Caki2 (cell line): ENCODE data around the gene CFHR5. TPM values are rescaled to one million over a fixed set of nuclear protein-coding genes. Genes with fewer than 3 reads are reported as not detected.
"Not testable (repeated sequence)": the region's sequence is repeated elsewhere in the genome, so short reads cannot be mapped to it uniquely, and the experiment has no call there.

Experiments used
- DNase-seq: peaks from one replicate; pipeline ENCODE4 v3.0.0-alpha.2; 2015; ENCODE audit warnings: low read depth
- in situ Hi-C: cut with HindIII; loops from 2 replicates; pipeline ENCODE4 v1.10.0; 2016; ENCODE audit warnings: low sequenced_read_pairs, low pct_unique_long_range_greater_than_20kb, mixed read lengths
- total RNA-seq: library from RNA; depleted of rRNA; stranded (reverse); fragments of >200 nt; shearing (Covaris generic); gene quantifications from 2 replicates; pipeline ENCODE4 v1.2.3, GENCODE V29; 2014; ENCODE audit warnings: low replicate concordance; rRNA removed

CFHR5 gene
- total RNA-seq = not detected in 2 replicates

DNA sequence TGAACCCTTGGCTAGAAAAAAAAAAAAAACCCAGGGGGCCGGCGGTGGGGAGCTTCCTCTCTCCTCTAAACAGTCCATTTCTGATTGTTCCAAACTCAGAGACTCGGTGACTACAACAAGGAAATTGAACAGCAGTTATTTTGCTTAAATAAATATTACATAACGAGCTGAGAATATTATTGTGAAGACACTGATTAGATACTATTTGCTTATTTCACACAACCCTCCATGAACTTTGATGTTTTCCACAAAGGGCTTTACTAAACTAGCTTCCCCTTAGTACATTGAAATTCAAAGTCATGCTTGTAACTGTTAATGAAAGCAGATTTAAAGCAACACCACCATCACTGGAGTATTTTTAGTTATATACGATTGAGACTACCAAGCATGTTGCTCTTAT is at the start of gene CFHR5:
Gene CFHR5 (plus strand): TSS at position 279 of the 400 bp plus-strand sequence. CDS start 109 bp downstream, at position 388.
- no peak for DNase-seq
- in situ Hi-C loops = no loop called here

DNA sequence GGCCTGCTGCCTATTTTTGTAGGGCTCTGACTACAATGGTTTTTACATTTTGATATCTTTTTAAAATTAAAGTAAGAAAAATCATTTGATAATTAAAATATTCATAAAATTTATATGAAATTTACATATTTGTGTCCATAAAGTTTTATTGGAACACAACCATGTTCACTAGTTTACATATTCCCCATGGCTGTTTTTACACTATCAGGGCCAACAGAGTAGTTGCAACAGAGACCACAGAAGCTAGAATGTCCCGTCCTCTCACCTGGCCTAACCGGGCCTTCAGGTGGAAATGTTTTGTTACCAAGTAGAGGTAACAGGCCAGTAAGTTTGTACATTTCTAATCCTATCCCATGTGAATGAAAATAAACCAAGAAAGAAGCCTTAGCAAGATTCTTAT is 44.5 kb upstream of the CFHR5 start:
- not testable (repeated sequence) for DNase-seq

DNA sequence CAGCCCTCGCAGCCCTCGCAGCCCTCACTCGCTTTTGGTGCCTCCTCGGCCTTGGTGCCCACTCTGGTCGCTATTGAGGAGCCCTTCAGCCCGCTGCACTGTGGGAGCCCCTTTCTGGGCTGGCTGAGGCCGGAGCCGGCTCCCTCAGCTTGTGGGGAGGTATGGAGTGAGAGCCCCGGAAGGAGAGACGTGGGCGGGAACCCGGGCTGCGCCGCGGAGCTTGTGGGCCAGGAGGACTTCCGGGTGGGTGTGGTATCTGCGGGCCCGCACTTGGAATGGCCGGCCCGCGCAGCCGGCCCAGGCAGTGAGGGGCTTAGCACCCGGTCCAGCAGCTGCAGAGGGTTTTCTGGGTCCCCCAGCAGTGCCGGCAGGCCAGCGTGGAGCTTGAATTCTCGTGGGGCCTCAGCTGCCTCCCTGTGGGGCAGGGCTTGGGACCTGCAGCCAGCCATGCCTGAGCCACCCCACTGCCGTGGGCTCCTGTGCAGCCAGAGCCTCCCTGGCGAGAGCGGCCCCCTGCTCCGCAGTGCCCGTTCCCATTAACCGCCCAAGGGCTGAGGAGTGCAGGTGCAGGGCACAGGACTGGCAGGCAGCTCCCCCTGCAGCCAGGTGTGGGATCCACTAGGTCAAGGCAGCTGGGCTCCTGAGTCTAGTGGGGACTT is 43.7 kb upstream of the CFHR5 start:
- DNase-seq = no peak
- in situ Hi-C loops = no loop called here

More for the DNA sequence above, 44.5 kb upstream of the CFHR5 start:
- in situ Hi-C loops = not testable (repeated sequence)

DNA sequence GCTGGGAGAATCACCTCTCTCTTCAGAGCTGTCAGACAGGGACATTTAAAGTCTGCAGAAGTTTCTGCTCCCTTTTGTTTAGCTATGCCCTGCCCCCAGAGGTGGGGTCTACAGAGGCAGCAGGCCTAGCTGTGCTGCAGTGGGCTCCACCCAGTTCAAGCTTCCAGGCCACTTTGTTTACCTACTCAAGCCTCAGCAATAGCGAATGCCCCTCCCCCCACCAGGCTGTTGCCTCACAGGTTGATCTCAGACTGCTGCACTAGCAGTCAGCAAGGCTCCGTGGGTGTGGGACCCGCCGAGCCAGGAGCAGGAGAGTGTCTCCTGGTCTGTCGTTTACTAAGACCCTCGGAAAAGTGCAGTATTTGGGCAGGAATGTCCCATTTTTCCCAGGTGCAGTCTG is 35.9 kb upstream of the CFHR5 start:
- DNase-seq, in situ Hi-C loops: not testable (repeated sequence)

DNA sequence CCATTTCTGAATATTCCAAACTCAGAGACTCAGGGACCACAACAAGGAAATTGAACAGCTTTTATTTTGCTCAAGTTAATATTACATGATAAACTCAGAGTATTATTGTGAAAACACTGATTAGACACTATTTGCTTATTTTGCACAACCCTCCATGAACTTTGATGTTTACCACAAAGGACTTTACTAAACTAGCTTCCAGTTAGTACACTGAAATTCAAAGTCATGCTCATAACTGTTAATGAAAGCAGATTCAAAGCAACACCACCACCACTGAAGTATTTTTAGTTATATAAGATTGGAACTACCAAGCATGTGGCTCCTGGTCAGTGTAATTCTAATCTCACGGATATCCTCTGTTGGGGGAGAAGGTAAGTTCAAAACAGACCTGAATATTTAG is 33.8 kb upstream of the CFHR5 start, which contains the start of gene CFHR2:
Gene CFHR2 (plus strand): TSS at position 171 of the 400 bp plus-strand sequence. CDS start 143 bp downstream, at position 314.
- DNase-seq, in situ Hi-C loops: not testable (repeated sequence)

DNA sequence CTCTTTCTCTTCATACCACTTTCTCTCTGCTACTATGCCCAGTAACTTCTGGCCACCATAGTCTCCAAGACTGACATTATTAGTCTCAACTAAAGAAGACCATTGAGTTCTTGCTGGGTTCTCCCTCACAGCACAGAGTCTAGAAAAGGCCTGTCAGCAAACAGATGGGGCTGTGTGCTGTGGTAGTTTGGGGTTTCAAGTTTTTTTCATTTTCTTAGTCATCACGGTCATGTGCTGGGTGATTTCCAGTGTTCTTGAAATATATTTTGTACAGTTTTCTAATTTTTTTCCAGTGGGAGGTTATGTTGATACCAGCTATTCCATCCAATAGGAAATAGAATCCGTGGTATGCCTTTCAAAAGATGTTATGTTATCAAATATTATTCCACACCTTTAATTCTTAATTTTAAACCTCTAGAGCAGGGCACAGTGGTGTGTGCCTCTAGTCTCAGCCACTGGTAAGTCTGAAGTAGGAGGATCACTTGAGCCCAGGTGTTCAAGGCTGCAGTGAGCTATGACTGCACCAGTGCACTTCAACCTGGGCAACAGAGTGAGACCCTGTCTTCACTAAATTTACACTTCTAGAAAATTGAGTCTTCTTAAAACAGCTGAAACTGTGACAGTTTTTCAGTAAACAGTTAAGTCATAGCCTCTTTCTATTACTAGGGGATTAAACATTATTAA is 25.5 kb upstream of the CFHR5 start:
- DNase-seq = no peak
- in situ Hi-C loops = no loop called here

DNA sequence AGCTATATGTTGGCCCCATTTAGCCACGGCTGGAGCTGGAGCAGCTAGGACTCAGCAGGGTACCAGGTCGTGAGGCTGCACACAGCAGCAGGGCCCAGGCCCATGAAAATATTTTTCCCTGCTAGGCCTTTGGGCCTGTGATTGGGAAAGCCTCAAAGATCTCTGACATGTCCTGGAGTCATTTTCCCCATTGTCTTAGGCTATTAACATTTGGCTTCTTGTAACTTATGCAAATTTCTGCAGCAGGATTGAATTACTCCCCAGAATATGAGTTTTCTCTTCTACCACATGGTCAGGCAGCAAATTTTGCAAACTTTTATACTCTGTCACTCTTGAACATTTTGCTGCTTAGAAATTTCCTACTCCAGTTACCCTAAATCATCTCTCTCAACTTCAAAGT is 22.6 kb upstream of the CFHR5 start:
- no peak for DNase-seq
- in situ Hi-C loops = no loop called here

DNA sequence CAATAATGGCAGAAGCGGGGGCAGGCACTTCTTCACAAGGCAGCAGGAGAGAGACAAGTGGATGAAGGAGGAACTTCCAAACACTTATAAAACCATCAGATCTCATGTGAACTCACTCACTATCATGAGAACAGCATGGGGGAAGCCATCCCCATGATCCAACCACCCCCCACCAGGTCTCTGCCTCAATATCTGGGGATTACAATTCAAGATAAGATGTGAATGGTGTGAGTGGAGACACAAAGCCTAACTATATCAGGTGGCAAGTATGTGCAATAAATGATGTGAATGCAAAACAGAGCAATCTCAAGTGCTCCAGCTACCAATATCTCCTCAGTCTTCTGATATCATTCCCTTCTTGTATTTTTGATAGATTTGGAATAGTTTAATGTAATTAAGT is 21.4 kb upstream of the CFHR5 start:
- no peak for DNase-seq
- in situ Hi-C loops = no loop called here

DNA sequence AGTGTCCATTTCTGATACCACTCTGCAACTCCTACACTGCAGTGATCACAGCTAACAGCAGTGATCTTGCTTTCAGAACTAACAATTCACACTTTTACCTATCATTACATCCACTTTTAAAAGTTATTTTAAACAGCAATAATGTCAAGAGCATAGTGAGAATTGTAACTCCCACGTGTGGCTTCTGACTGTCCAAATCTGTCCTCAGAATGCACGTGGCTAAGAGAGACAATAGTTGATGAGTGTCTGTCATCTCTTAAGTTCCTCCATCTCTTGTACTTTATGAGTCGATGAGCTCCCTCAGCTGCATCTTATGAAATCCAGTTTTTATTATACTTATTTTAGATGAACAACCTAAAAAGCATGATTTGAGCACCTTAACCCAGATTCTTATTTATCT is 16.5 kb upstream of the CFHR5 start:
- DNase-seq = no peak
- in situ Hi-C loops = no loop called here

DNA sequence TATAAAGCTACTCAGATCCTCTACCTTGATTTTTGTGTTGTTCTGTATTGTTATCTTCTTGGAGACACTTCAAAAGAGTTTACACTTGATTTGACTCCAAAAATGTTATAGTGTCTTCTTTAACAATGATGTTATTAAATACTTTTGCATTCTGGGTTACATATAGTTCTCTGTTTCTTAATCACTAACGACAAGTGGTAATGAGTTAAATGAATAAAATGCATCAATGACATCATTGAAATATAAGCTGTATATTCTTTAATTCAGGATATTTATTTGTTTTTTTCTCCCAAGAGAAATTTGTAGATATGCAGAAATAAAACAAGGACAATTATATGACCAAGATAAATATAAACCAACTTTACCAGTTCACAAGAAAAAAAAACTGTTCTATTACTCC is 7.2 kb upstream of the CFHR5 start:
- in situ Hi-C loops = no loop called here
- DNase-seq = no peak

DNA sequence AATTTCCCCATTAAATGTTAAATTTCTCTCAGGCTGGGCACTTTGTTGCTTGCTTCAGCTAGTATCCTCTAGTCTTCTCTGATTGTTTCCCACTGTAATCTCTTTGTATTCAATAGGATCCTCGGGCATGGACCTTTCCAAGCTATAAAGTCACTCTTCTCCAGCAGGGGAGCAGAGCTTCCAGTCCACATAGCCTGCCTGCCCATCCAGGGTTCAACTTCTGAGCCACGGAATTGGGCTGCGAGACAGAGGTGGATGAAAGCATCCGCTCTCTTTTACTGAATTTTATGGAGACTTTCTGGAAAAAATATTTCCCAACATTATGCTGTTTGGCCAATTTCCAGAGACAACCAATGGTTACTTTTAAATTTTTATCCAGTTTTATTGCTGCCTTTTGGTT is 1.1 kb upstream of the CFHR5 start:
- in situ Hi-C loops = no loop called here
- no peak for DNase-seq

DNA sequence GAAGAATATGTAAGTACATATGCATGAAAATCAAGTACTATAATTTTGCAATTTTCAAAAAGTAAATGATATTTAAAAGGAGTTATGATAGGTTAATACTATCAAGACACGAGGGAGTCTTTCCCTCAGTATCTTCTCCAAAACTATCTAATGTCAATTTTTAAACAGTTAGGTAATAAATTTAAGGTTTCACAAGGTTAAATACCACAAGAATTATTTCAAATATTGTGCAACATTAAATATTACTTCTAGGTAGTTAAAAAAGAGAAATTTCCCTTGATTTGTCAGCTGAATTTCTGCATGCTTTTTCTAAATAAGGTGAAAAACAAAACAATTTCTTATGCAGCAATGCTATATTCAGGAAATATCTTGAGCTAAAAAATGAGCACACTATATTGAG is 3.5 kb downstream of the CFHR5 start:
- in situ Hi-C loops = no loop called here
- no peak for DNase-seq

DNA sequence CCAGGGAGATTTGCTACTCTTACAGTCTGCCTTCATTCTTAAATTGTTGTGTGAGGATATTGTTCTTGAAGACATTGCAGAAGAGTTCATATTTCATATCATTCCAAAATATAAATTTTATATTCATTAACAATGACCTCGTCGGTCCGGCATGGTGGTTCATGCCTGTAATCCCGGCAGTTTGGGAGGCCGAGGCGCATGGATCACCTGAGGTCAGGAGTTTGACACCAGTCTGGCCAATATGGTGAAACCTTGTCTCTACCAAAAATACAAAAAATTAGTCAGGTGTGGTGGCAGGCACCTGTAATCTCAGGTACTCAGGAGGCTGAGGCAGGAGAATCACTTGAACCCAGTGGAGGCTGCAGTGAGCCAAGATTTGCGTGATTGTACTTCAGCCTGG is 4.9 kb downstream of the CFHR5 start:
- in situ Hi-C loops, DNase-seq: not testable (repeated sequence)

DNA sequence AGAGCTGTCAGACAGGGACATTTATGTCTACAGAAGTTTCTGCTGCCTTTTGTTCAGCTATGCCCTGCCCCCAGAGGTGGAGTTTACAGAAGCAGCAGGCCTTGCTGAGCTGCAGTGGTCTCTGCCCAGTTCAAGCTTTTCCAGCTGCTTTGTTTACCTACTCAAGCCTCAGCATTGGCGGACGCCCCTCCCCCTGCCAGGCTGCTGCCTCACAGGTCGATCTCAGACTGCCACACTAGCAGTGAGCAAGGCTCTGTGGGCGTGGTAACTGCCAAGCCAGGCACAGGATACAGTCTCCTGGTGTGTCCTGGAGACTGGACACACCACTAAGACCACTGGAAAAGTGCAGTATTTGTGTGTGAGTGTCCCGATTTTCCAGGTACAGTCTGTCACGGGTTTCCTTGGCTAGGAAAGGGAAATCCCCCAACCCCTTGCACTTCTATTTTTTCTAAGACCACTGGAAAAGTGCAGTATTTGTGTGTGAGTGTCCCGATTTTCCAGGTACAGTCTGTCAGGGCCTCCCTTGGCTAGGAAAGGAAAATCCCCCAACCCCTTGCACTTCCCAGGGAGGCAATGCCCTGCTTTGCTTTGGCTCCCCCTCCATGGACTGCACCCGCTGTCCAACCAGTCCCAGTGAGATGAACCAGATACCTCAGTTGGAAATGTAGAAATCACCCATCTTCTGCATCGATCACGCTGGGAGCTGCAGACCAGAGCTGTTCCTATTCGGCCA is 14.7 kb downstream of the CFHR5 start:
- peak; percentile 59 for DNase-seq
- in situ Hi-C loops = not testable (repeated sequence)

DNA sequence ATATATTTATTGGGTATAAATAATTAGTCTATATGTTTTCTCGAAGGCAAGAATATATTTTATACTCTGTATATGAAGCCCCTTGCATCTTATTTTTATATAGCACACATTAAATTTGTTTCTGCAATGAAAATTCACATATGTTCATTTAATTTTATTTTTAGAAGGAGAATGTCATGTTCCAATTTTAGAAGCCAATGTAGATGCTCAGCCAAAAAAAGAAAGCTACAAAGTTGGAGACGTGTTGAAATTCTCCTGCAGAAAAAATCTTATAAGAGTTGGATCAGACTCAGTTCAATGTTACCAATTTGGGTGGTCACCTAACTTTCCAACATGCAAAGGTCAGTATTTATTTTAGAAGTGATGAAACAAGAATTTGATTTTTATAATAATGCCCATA is 16.6 kb downstream of the CFHR5 start:
- in situ Hi-C loops = no loop called here
- no peak for DNase-seq

DNA sequence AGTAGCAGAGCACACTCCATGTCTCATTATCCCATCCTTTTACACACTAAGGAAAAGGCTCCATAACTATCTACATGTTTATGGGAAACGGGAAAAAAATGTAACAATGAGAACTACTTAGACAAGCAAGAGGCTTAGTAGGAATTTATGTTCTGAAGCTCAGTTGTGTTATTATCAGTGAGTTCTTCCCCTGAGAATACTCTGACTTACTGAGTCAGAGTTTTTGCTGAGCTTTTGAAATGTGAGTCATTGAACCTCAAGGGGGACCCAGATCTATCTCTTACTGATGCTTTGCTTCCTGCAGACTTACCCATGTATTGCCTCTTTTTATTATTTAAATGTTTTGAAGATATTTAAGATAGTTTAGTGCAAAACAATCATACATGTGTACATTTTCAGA is 20.1 kb downstream of the CFHR5 start:
- no peak for DNase-seq

DNA sequence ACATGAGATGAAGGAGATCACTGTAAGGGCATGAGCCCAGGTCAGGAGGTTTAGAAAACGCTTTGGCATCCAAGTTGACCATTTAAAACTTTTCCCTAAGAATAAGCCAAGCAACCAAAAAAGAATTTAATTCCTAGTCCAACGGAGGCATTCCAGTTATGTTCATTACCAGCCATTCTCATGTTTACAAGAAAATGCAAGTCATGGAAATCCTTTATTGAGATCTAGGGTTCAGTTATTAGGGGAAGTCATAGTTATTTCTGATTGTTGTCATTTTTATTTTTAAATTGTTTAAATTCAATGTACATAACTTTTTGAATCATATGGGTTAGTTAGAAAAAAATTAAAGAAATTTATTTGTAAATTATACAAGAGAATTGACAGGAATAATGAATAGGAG is 24.5 kb downstream of the CFHR5 start:
- no peak for DNase-seq
- in situ Hi-C loops = no loop called here

More for the DNA sequence above, 20.1 kb downstream of the CFHR5 start:
- in situ Hi-C loops = no loop called here

DNA sequence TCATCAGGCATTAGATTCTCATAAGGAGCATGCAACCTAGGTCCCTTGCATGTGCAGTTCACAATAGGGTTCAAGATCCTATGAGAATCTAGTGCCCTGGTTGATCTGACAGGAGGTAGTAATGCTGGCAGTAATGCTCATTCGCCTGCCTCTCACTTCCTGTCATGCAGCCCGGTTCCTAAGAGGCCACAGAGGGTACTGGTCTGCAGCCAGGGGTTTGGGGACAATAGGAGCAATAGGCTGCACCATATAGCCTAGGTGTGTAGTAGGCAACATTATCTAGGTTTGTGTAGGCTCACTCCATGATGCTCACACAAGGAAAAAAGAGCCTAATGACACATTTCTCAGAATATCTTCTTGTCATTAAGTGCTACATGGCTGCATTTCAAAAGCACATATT is 25.8 kb downstream of the CFHR5 start:
- in situ Hi-C loops = no loop called here

DNA sequence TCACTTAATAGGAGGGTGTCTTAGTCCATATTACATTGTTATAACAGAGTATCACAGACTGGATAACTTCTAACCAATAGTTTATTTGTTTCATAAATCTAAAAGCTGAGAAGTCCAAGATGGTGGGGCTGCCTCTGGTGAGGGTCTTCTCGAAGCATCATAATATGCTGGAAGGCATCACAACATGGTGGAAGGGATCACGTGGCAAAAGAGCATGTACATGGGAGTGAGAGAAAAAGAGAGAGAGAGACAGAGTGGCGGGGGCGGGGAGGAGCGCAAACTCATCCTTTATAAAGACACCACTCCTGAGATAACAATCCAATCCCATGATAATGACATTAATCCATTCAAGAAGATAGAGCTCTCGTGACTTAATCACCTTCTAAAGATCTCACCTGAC is 31.5 kb downstream of the CFHR5 start:
- DNase-seq = no peak

More for the DNA sequence above, 25.8 kb downstream of the CFHR5 start:
- DNase-seq = no peak

More for the DNA sequence above, 31.5 kb downstream of the CFHR5 start:
- in situ Hi-C loops = no loop called here
